Measurements from ENCODE around the gene BSX.

- TF ChIP-seq POLR2A (IDR thresholded peaks at IDR 0.05) (no peak), CTCF (IDR thresholded peaks at IDR 0.05 in 8 of 11, conservative IDR thresholded peaks at IDR 0.05 in 3 of 11) (no peak), POLR2AphosphoS5 (IDR thresholded peaks at IDR 0.05) (no peak)
Observed at GRCh38 chr11:122995526-122995925, 13.9 kb upstream of the BSX start.

All from spleen (tissue), 7 donors.